Erythroblast (primary cell): ENCODE results near the gene UNC13D.

Source experiments
- GATA1 ChIP-seq: IDR thresholded peaks from 2 replicates; pipeline ENCODE4 v1.6.1; 2011; ENCODE audit warnings: low read depth, mild to moderate bottlenecking, control low read depth, low read length, moderate library complexity
- POLR2A ChIP-seq: IDR thresholded peaks from 2 replicates; pipeline ENCODE4 v1.6.1; 2011; ENCODE audit warnings: mild to moderate bottlenecking, low read length

DNA sequence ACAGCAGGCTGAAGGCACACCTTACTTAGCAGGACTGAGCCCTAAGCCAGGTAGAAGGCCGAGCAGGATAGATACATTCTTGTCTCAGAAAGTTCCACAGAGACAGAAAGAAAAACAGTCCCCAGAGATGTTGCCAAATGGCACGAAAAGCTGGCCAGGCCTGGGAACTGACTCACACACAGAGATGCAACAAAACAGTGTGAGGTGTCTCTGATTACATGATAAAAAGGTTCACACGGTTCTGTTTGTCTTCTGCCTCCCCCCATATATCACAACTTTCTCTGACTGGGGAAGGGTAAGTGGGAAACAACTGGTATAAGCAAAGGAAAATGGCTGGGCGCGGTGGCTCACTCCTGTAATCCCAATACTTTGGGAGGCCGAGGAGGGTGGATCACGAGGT is 9.2 kb upstream of the UNC13D start:
- TF ChIP-seq POLR2A (no peak), GATA1 (no peak)
